ENCODE results near the gene MAP4K2.

Gene MAP4K2

GRCh38 chr11:64838600-64839334, 35.8 kb upstream of the MAP4K2 start:
- no peak for DNase-seq
- peaks cover 6% of the 10 kb centered on the region for H3K36me3 ChIP-seq (ENCODE audit: control insufficient read depth, insufficient read depth, low read length)

GRCh38 chr11:64837887-64838351, 34.9 kb upstream of the MAP4K2 start:
- Histone ChIP-seq H3K27me3 (replicated peaks; ENCODE audit: control insufficient read depth, insufficient read depth, low read length, poor library complexity, severe bottlenecking) (no peaks in the 10 kb centered on the region), H3K4me3 (ENCODE audit: insufficient read depth, low read depth, low read length, poor library complexity, severe bottlenecking) (no peak overlapping the region)
- DNase-seq, result no peak

More at GRCh38 chr11:64838600-64839334, 35.8 kb upstream of the MAP4K2 start:
- H3K9me3 ChIP-seq (ENCODE audit: control insufficient read depth, low read length), result no peaks in the 10 kb centered on the region
- H3K27me3 ChIP-seq (replicated peaks; ENCODE audit: control insufficient read depth, insufficient read depth, low read length, poor library complexity, severe bottlenecking), result no peaks in the 10 kb centered on the region
- no peaks in the 10 kb centered on the region for H3K4me1 ChIP-seq (ENCODE audit: control insufficient read depth, insufficient read depth, low read length, poor library complexity, severe bottlenecking)
- no peak overlapping the region for H3K27ac ChIP-seq (ENCODE audit: insufficient read depth, low read length, poor library complexity, severe bottlenecking)
- H3K4me3 ChIP-seq (ENCODE audit: insufficient read depth, low read depth, low read length, poor library complexity, severe bottlenecking), result no peak overlapping the region

GRCh38 chr11:64836448-64837072, 33.5 kb upstream of the MAP4K2 start:
- Histone ChIP-seq H3K9me3 (ENCODE audit: control insufficient read depth, low read length) (no peaks in the 10 kb centered on the region), H3K27ac (ENCODE audit: insufficient read depth, low read length, poor library complexity, severe bottlenecking) (no peak overlapping the region), H3K4me1 (ENCODE audit: control insufficient read depth, insufficient read depth, low read length, poor library complexity, severe bottlenecking) (no peaks in the 10 kb centered on the region), H3K36me3 (ENCODE audit: control insufficient read depth, insufficient read depth, low read length) (peaks cover 12% of the 10 kb centered on the region), H3K27me3 (replicated peaks; ENCODE audit: control insufficient read depth, insufficient read depth, low read length, poor library complexity, severe bottlenecking) (no peaks in the 10 kb centered on the region), H3K4me3 (ENCODE audit: insufficient read depth, low read depth, low read length, poor library complexity, severe bottlenecking) (no peak overlapping the region)
- DNase-seq, result no peak

More at GRCh38 chr11:64837887-64838351, 34.9 kb upstream of the MAP4K2 start:
- peaks cover 6% of the 10 kb centered on the region for H3K36me3 ChIP-seq (ENCODE audit: control insufficient read depth, insufficient read depth, low read length)
- no peak overlapping the region for H3K27ac ChIP-seq (ENCODE audit: insufficient read depth, low read length, poor library complexity, severe bottlenecking)
- H3K9me3 ChIP-seq (ENCODE audit: control insufficient read depth, low read length), result no peaks in the 10 kb centered on the region
- H3K4me1 ChIP-seq (ENCODE audit: control insufficient read depth, insufficient read depth, low read length, poor library complexity, severe bottlenecking), result no peaks in the 10 kb centered on the region

- Histone ChIP-seq H3K27me3 (replicated peaks; ENCODE audit: control insufficient read depth, insufficient read depth, low read length, poor library complexity, severe bottlenecking) (no peaks in the 10 kb centered on the region), H3K36me3 (ENCODE audit: control insufficient read depth, insufficient read depth, low read length) (peaks cover 12% of the 10 kb centered on the region), H3K27ac (ENCODE audit: insufficient read depth, low read length, poor library complexity, severe bottlenecking) (no peak overlapping the region), H3K4me3 (ENCODE audit: insufficient read depth, low read depth, low read length, poor library complexity, severe bottlenecking) (no peak overlapping the region), H3K4me1 (ENCODE audit: control insufficient read depth, insufficient read depth, low read length, poor library complexity, severe bottlenecking) (no peaks in the 10 kb centered on the region), H3K9me3 (ENCODE audit: control insufficient read depth, low read length) (no peaks in the 10 kb centered on the region)
- no peak for DNase-seq
These were observed 32.8 kb upstream of the MAP4K2 start for GRCh38 chr11:64835616-64836447.

- Histone ChIP-seq H3K27me3 (replicated peaks; ENCODE audit: control insufficient read depth, insufficient read depth, low read length, poor library complexity, severe bottlenecking) (no peaks in the 10 kb centered on the region), H3K4me3 (ENCODE audit: insufficient read depth, low read depth, low read length, poor library complexity, severe bottlenecking) (no peak overlapping the region), H3K36me3 (ENCODE audit: control insufficient read depth, insufficient read depth, low read length) (peaks cover 12% of the 10 kb centered on the region), H3K4me1 (ENCODE audit: control insufficient read depth, insufficient read depth, low read length, poor library complexity, severe bottlenecking) (no peaks in the 10 kb centered on the region), H3K27ac (ENCODE audit: insufficient read depth, low read length, poor library complexity, severe bottlenecking) (no peak overlapping the region), H3K9me3 (ENCODE audit: control insufficient read depth, low read length) (no peaks in the 10 kb centered on the region)
- DNase-seq, result no peak
These were observed 32.0 kb upstream of the MAP4K2 start for GRCh38 chr11:64834723-64835615.

GRCh38 chr11:64834031-64834722, 31.2 kb upstream of the MAP4K2 start:
- no peak overlapping the region for H3K27ac ChIP-seq (ENCODE audit: insufficient read depth, low read length, poor library complexity, severe bottlenecking)
- no peaks in the 10 kb centered on the region for H3K27me3 ChIP-seq (replicated peaks; ENCODE audit: control insufficient read depth, insufficient read depth, low read length, poor library complexity, severe bottlenecking)
- peaks cover 12% of the 10 kb centered on the region for H3K36me3 ChIP-seq (ENCODE audit: control insufficient read depth, insufficient read depth, low read length)
- no peak overlapping the region for H3K4me3 ChIP-seq (ENCODE audit: insufficient read depth, low read depth, low read length, poor library complexity, severe bottlenecking)
- no peaks in the 10 kb centered on the region for H3K9me3 ChIP-seq (ENCODE audit: control insufficient read depth, low read length)
- no peak for DNase-seq
- H3K4me1 ChIP-seq (ENCODE audit: control insufficient read depth, insufficient read depth, low read length, poor library complexity, severe bottlenecking), result no peaks in the 10 kb centered on the region

GRCh38 chr11:64833509-64833908, 30.5 kb upstream of the MAP4K2 start:
- H3K36me3 ChIP-seq (ENCODE audit: control insufficient read depth, insufficient read depth, low read length), result peaks cover 6% of the 10 kb centered on the region

GRCh38 chr11:64833198-64833502, 30.1 kb upstream of the MAP4K2 start:
- no peak overlapping the region for H3K27ac ChIP-seq (ENCODE audit: insufficient read depth, low read length, poor library complexity, severe bottlenecking)
- no peaks in the 10 kb centered on the region for H3K4me1 ChIP-seq (ENCODE audit: control insufficient read depth, insufficient read depth, low read length, poor library complexity, severe bottlenecking)
- no peaks in the 10 kb centered on the region for H3K27me3 ChIP-seq (replicated peaks; ENCODE audit: control insufficient read depth, insufficient read depth, low read length, poor library complexity, severe bottlenecking)
- H3K36me3 ChIP-seq (ENCODE audit: control insufficient read depth, insufficient read depth, low read length), result peaks cover 6% of the 10 kb centered on the region
- DNase-seq, result no peak
- no peak overlapping the region for H3K4me3 ChIP-seq (ENCODE audit: insufficient read depth, low read depth, low read length, poor library complexity, severe bottlenecking)
- no peaks in the 10 kb centered on the region for H3K9me3 ChIP-seq (ENCODE audit: control insufficient read depth, low read length)

More at GRCh38 chr11:64833509-64833908, 30.5 kb upstream of the MAP4K2 start:
- DNase-seq, result no peak
- Histone ChIP-seq H3K27me3 (replicated peaks; ENCODE audit: control insufficient read depth, insufficient read depth, low read length, poor library complexity, severe bottlenecking) (no peaks in the 10 kb centered on the region), H3K9me3 (ENCODE audit: control insufficient read depth, low read length) (no peaks in the 10 kb centered on the region), H3K27ac (ENCODE audit: insufficient read depth, low read length, poor library complexity, severe bottlenecking) (no peak overlapping the region), H3K4me1 (ENCODE audit: control insufficient read depth, insufficient read depth, low read length, poor library complexity, severe bottlenecking) (no peaks in the 10 kb centered on the region), H3K4me3 (ENCODE audit: insufficient read depth, low read depth, low read length, poor library complexity, severe bottlenecking) (no peak overlapping the region)

Measured in effector memory CD4-positive, alpha-beta T cell (primary cell).